Subcutaneous preadipocyte (primary cell): Measurements from ENCODE around the gene CWC15. TPM values are rescaled to one million over a fixed set of nuclear protein-coding genes. Genes with fewer than 3 reads are reported as not detected.

Experiments used
- total RNA-seq: library from RNA; depleted of rRNA; stranded (reverse); fragments of >200 nt; gene quantifications from 2 replicates; pipeline ENCODE4 v1.2.3, GENCODE V29; 2012

CWC15 gene
- total RNA-seq: 28.7 and 33.1 TPM in 2 replicates

GRCh38 chr11:94973099-94973968 is at the start of gene CWC15, which contains the start of gene KDM4D:
CWC15 (minus strand) TSS chr11:94973556; CDS start chr11:94972185, 1,371 bp downstream.
KDM4D (plus strand) TSS chr11:94973709; CDS start chr11:94997373, 23,664 bp downstream.

Other genes starting within 250 kb of the CWC15 start
- gene AMOTL1, start 205.2 kb downstream of the CWC15 start, total RNA-seq: 27.2 and 36.2 TPM in 2 replicates
- 0.37 and 0.98 TPM in 2 replicates for gene KDM4D, start 153 bp upstream of the CWC15 start, total RNA-seq
- not detected in 2 replicates for gene KDM4E, start 51.7 kb upstream of the CWC15 start, total RNA-seq
- not detected in 2 replicates for gene KDM4F, start 75.9 kb upstream of the CWC15 start, total RNA-seq
- gene SRSF8, start 93.4 kb upstream of the CWC15 start, total RNA-seq: 18.4 TPM in 2 replicates
- 26.1 and 41.6 TPM in 2 replicates for gene ENDOD1, start 116.3 kb upstream of the CWC15 start, total RNA-seq